ENCODE measurements around the gene TNFRSF6B. TPM values are rescaled to one million over a fixed set of nuclear protein-coding genes. Genes with fewer than 3 reads are reported as not detected.

TNFRSF6B gene
- total RNA-seq, 2 experiments from 2014 or later = not detected

DNA sequence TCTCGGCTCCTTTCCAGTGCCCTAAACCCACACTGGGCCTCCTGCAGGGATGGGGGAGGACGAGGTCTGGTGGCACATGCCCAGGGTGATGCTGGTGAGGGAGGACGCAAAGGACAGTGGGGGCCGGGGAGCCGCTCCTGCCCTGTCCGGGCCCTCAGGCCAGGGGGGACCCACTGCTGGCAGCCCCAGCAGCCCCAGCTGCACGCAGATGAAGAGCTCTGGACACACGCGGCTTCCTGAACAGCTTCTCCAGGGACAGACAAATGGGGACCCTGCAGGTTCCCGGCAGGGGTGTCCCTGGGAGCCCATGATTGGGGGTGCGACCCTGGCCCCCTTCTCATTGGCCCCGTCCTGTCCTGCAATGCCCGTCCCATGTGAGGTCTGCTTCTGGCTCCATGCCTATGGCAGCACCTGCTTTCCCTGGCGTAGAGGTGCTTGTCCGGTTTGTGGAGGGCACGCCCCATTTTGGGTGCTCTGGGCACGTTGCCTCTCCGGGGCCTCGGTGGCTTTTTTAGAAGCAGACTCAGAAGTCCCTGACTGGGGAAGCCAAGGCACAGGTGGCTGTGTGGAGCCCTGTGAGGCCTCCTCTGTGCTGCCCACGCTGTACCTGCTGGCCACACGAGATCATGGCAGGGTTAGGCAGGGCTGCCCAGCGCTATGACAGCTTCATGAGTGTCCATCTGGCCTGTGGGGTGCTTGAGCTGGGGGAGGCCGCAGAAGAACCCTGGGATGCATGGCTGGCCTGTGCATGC is 15.4 kb upstream of the TNFRSF6B start:
- no peak for DNase-seq
- no peaks in the 10 kb centered on the region for H3K27me3 Mint-ChIP-seq (ENCODE audit: low read depth)
- no peaks in the 10 kb centered on the region for H3K9me3 Mint-ChIP-seq
- peaks cover 12% of the 10 kb centered on the region for H3K36me3 Mint-ChIP-seq (ENCODE audit: low read depth)
- H3K4me3 Mint-ChIP-seq = no peak overlapping the region
- CTCF ChIA-PET = no interaction called here
- intact Hi-C loops (cut with micrococcal nuclease) = no loop called here
- H3K27ac Mint-ChIP-seq = no peak overlapping the region
- peaks cover 10% of the 10 kb centered on the region for H3K4me1 Mint-ChIP-seq (ENCODE audit: low read depth)

DNA sequence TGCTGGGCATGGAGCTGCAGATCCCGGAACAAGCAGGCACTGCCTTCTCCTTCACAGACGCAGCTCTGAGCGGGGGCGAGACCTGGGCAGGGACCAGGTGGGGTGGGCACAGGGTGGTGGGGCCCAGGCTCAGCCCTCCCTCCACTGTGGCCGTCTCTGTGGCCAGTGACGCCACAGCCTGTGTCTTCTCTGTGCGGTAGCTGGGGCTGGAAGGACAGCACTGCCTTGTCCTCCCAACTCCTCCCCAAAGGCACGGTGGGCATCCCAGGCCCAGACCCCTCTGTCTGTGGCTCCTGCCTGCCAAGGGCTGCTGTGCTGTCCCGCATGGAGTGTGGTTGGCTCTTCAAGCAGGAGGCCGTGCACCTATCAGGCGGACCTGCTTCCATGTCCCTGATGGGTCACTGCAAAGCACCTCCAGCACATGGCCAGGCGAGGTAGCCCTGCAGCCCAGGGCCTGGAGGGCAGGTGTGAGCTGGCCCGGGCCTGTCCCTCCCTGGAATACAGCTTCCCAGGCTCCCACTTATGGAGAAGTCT is 14.8 kb upstream of the TNFRSF6B start:
- intact Hi-C loops (cut with micrococcal nuclease) = no loop called here
- Mint-ChIP-seq H3K4me1 (ENCODE audit: low read depth) (peaks cover 16% of the 10 kb centered on the region), H3K9me3 (no peaks in the 10 kb centered on the region), H3K27me3 (ENCODE audit: low read depth) (no peaks in the 10 kb centered on the region), H3K27ac (no peak overlapping the region), H3K4me3 (no peak overlapping the region), H3K36me3 (ENCODE audit: low read depth) (peaks cover 8% of the 10 kb centered on the region)
- CTCF ChIA-PET = no interaction called here
- DNase-seq = no peak

DNA sequence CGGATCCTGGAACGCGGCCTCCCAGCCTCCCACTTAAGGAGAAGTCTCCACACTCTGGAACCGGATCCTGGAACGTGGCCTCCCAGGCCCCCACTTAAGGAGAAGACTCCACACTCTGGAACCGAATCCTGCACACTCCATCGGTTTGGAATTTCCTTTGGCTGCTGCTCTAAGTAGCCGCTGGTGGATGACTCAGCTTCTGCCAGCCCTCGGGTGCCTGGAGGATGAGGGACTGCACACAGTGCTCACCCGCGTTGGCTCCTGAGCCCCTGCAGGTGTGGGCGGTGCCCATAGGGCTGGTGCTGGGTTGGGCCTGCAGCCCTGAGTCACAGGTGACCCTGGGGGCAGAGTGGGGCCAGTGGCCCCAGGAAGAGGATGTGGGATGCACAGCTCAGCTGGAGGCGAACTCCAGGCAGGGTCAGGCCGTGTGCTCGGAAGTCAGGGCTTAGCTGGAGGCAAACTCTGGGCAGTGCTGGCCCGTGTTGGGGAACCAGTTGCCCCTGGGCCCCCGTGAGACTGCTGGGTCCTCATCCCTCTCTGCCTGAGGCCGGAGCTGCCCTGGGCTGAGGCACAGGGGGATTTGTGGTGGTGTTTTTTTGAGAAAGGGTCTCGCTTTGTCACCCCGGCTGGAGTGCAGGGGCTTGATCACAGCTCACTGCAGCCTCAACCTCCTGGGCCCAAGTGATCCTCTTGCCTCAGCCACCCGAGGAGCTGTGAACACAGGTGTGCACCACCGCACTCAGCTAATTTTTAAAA is 13.9 kb upstream of the TNFRSF6B start:
- CTCF ChIA-PET = no interaction called here
- no peak overlapping the region for H3K27ac Mint-ChIP-seq
- no peaks in the 10 kb centered on the region for H3K9me3 Mint-ChIP-seq
- no peaks in the 10 kb centered on the region for H3K27me3 Mint-ChIP-seq (ENCODE audit: low read depth)
- no peak for DNase-seq
- H3K4me3 Mint-ChIP-seq = no peak overlapping the region
- H3K4me1 Mint-ChIP-seq (ENCODE audit: low read depth) = peaks cover 22% of the 10 kb centered on the region
- peaks cover 6% of the 10 kb centered on the region for H3K36me3 Mint-ChIP-seq (ENCODE audit: low read depth)
- intact Hi-C loops (cut with micrococcal nuclease) = no loop called here

DNA sequence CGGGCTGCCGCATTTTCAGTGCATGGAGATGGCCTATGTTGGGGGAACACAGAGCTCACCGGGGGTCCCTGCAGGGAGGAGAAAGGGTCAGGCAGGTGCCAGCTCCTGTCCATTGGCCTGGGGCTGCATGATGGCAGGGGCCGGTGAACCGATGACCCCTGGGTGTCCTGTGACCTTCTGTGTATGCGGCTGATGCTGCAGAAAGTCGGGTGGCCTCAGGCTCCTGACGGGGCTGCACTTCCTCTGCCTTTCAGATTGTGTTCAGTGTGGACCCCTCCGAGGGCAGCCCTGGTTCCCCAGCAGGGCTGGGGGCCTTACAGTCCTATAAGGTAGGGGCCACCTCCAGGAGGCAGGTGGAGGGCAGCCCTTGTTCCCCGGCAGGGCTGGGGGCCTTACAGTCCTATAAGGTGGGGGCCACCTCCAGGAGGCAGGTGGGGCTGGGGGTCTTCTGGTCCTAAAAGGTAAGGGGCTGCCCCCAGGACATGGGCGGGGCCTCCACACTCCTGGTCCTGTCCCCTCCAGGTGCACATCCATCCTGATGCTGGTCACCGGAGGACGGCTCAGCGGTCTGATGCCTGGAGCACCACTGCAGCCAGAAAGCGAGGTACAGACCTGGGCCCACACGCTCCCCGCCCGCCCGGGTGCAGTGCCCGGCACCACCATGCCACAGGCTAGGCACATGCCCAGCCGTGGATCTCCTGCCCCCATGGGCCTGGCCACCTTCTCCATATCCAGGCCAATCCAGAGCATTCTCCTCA is 11.0 kb upstream of the TNFRSF6B start:
- intact Hi-C loops (cut with micrococcal nuclease) = loop anchor here (1.0 kb wide), 1 partner anchor 27 kb away; the partner anchor contains the start of gene RTEL1
- peaks cover 24% of the 10 kb centered on the region for H3K4me1 Mint-ChIP-seq (ENCODE audit: low read depth)
- no peak overlapping the region for H3K4me3 Mint-ChIP-seq
- CTCF ChIA-PET = no interaction called here
- DNase-seq = no peak
- H3K27me3 Mint-ChIP-seq (ENCODE audit: low read depth) = no peaks in the 10 kb centered on the region
- no peaks in the 10 kb centered on the region for H3K9me3 Mint-ChIP-seq
- peaks cover 3% of the 10 kb centered on the region for H3K36me3 Mint-ChIP-seq (ENCODE audit: low read depth)
- peak overlapping the region; percentile 61 for H3K27ac Mint-ChIP-seq

DNA sequence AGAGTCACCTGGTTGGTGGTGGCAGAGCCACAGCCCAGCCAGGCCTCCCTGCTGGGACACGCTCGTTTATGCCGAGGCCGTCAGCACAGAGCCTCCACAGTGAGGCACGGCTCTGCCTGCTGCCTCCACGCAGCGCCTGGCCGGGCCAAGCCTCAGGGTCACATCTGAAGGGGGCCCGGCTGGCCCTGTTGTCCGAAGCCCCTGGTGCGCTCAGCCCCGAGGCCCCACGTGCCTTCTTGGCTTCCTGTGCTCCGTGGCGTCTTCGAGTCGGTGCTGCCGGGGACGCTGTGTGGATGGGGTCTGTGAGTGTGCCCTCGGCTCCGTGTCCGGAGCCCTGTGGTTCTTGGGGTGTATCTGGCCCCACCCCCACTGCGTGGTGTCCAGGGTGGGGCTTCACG is 10.4 kb upstream of the TNFRSF6B start:
- CTCF ChIA-PET = interaction anchor here (0.6 kb wide), 1 partner anchor 41 kb away, joined by 4 read pairs; no protein-coding TSS in a partner anchor
- intact Hi-C loops (cut with micrococcal nuclease) = loop anchor here (1.0 kb wide), 1 partner anchor 28 kb away; the partner anchor contains the start of gene RTEL1

DNA sequence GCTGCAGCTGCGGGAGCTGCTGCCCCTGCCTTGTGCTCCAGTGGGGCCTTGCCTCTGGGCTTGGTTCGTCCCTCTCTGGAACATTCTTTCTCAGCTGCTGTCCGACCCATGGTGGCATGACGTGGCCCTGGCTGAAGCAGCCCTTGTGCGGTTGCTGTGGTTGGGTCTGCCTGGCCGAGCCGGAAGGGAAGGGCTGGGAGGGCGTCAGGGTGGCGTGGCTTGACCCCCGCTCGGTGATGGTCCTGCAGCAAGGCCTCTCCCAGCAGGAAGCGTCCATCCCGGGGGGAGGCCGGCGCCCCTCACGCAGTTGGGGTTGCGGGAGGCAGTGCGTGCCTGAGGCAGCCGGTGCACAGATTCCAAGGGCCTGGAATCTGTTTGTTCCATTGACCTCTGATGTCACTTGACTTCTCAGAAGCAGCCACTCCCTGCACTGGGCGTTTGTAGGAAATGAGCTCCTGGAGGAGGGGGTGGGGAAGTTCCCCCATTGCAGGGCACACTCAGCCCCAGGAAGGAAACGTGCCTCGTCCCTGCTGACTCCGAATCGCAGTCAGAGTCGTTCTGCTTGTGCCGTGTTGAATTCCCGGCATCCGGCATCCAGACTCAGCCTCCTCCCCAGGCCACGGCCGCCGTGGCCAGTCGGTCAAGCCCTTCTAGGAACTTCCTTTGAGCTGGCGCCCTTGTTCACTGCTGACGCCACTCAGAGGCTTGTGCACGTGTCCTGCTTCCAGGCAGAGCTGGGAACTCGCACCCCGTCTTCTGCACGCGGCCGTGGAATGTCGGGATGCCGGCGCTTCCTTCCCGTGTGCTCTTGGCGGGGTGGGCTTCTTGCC is 9.7 kb upstream of the TNFRSF6B start:
- Mint-ChIP-seq H3K36me3 (ENCODE audit: low read depth) (peaks cover 7% of the 10 kb centered on the region), H3K9me3 (no peaks in the 10 kb centered on the region), H3K4me1 (ENCODE audit: low read depth) (peaks cover 24% of the 10 kb centered on the region), H3K27me3 (ENCODE audit: low read depth) (no peaks in the 10 kb centered on the region), H3K27ac (peak overlapping the region; percentile 76), H3K4me3 (no peak overlapping the region)
- intact Hi-C loops (cut with micrococcal nuclease) = loop anchor here (1.0 kb wide), 1 partner anchor 28 kb away; the partner anchor contains the start of gene RTEL1
- peak; percentile 88 for DNase-seq
- CTCF ChIA-PET = interaction anchor here (0.5 to 0.6 kb wide), 3 partner anchors 41 to 307 kb away, joined by 3 to 4 read pairs (median 4); no protein-coding TSS in a partner anchor

More for the DNA sequence above, 10.4 kb upstream of the TNFRSF6B start:
- no peak for DNase-seq
- H3K4me1 Mint-ChIP-seq (ENCODE audit: low read depth) = peaks cover 24% of the 10 kb centered on the region
- peak overlapping the region; percentile 76 for H3K27ac Mint-ChIP-seq
- no peaks in the 10 kb centered on the region for H3K9me3 Mint-ChIP-seq
- H3K4me3 Mint-ChIP-seq = no peak overlapping the region
- no peaks in the 10 kb centered on the region for H3K27me3 Mint-ChIP-seq (ENCODE audit: low read depth)
- H3K36me3 Mint-ChIP-seq (ENCODE audit: low read depth) = peaks cover 3% of the 10 kb centered on the region

DNA sequence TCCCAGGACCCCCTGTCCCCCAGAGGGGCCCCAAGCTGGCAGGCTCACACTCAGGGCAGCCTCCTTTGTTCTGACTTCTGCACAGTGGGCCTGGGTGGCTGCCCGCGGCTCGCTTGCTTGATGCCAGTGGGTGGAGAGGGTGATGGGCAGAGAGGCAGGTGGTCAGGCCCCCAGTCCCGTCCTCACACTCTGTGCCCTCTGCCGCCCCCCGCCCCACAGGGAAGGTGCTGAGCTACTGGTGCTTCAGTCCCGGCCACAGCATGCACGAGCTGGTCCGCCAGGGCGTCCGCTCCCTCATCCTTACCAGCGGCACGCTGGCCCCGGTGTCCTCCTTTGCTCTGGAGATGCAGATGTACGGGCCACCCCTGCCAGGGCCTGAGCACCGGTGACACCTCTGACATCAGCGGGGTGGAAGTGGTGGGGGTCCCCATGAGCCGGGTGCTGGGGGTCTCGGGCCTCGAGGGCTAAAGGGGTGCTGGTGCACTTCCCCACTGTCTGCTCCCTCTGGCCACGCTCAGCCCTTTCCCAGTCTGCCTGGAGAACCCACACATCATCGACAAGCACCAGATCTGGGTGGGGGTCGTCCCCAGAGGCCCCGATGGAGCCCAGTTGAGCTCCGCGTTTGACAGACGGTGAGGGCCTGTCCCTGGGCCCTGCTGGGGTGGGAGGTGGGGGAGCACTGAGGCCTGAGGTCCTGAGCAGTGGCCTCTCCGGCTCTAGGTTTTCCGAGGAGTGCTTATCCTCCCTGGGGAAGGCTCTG is 8.9 kb upstream of the TNFRSF6B start:
- Mint-ChIP-seq H3K4me3 (no peak overlapping the region), H3K27me3 (ENCODE audit: low read depth) (no peaks in the 10 kb centered on the region), H3K27ac (no peak overlapping the region), H3K9me3 (no peaks in the 10 kb centered on the region), H3K4me1 (ENCODE audit: low read depth) (peaks cover 24% of the 10 kb centered on the region), H3K36me3 (ENCODE audit: low read depth) (peaks cover 7% of the 10 kb centered on the region)
- CTCF ChIA-PET = interaction anchor here (0.5 to 0.6 kb wide), 2 partner anchors 98 to 306 kb away, joined by 3 to 4 read pairs; no protein-coding TSS in a partner anchor
- DNase-seq = no peak
- intact Hi-C loops (cut with micrococcal nuclease) = no loop called here

DNA sequence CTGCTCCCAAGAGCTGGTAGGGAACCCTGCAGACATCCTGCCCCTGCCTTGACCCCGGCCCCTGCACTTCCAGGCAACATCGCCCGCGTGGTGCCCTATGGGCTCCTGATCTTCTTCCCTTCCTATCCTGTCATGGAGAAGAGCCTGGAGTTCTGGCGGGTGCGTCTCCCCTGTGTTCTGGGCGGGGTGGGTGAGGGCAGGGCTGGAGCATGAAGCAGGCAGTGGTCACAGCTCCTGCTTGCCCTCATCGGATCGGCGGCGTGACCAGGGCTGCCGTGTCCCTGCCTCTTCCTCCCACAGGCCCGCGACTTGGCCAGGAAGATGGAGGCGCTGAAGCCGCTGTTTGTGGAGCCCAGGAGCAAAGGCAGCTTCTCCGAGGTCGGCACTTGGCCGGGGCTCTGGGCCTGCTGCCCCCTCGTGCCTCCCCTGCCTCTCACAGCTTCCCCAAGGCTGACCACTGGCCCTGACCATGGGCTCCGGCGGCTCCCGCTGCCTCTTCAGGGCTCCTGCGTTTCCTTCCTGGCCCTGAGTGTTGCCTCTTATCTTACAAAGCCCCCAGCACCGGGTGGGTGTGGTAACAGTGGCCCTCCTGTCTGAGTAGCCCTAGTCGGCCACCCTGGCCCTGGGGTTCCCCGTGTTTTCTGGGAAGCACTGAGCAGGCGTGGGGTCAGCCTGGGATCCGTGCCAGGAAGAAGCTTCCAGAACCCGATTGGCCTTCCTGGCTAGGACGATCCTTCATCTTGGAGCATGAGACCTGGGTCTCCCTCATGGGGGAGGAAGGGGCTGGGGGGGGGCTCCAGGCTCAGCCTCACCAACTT is 8.0 kb upstream of the TNFRSF6B start:
- DNase-seq = no peak
- Mint-ChIP-seq H3K9me3 (no peaks in the 10 kb centered on the region), H3K4me3 (no peak overlapping the region), H3K4me1 (ENCODE audit: low read depth) (peaks cover 24% of the 10 kb centered on the region), H3K36me3 (ENCODE audit: low read depth) (peaks cover 7% of the 10 kb centered on the region), H3K27me3 (ENCODE audit: low read depth) (no peaks in the 10 kb centered on the region), H3K27ac (no peak overlapping the region)
- CTCF ChIA-PET = no interaction called here
- intact Hi-C loops (cut with micrococcal nuclease) = no loop called here

DNA sequence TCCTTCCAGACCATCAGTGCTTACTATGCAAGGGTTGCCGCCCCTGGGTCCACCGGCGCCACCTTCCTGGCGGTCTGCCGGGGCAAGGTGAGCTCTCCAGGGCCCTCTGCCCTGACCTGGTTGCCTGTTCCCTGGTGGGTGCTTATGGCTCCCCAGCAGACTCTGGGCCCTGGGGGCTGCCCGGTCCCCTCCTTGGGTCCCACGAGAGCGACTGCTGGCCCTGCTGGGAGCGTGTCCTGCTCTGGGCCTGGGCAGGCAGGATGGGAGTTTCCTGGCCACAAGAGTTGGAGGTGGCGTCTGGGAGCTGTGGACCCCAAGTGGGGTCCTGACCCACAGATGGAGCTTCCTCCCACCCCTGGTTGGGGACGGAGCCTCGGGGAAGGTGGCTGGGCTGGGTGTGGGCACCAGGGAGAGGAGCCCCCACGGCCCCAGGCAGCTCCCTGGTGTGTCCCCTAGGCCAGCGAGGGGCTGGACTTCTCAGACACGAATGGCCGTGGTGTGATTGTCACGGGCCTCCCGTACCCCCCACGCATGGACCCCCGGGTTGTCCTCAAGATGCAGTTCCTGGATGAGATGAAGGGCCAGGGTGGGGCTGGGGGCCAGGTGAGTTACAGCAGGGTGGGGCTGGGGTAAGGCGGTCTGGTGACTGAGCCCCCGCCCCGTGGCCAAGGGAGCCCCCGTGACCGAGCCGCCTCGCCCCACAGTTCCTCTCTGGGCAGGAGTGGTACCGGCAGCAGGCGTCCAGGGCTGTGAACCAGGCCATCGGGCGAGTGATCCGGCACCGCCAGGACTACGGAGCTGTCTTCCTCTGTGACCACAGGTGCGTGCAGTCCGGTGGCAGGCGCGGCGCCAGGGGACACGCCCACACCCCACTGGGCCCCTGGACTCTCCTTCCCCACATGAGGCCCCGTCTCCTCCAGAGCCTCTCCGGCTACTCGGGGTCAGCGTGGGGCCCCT is 7.1 kb upstream of the TNFRSF6B start:
- peaks cover 25% of the 10 kb centered on the region for H3K4me1 Mint-ChIP-seq (ENCODE audit: low read depth)
- CTCF ChIA-PET = no interaction called here
- no peak overlapping the region for H3K4me3 Mint-ChIP-seq
- no peaks in the 10 kb centered on the region for H3K9me3 Mint-ChIP-seq
- H3K27me3 Mint-ChIP-seq (ENCODE audit: low read depth) = no peaks in the 10 kb centered on the region
- no peak overlapping the region for H3K27ac Mint-ChIP-seq
- peaks cover 7% of the 10 kb centered on the region for H3K36me3 Mint-ChIP-seq (ENCODE audit: low read depth)
- intact Hi-C loops (cut with micrococcal nuclease) = no loop called here
- DNase-seq = no peak
